ENCODE measurements around the gene VPS72.

DNA sequence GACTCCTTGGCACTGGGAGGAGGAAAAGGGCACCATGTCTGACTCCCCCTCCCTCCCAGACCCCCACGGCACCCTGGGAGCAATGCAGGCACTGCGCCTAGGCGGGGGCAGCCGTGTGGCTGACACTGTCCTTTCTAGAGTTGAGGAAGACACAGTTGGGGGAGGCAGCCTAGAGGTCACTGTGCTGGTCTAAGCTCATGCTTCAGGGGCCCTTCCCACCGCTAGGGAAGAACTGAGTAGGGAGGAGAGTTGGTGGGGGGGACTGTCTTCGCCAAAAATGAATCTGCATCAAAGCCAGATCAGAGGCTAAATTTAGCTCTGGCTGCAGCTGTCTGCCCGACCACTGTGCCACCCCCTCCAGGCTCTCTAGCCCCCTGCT, 47.0 kb downstream of the VPS72 start:
- TF ChIP-seq SIN3A (IDR thresholded peaks at IDR 0.05; ENCODE audit: borderline replicate concordance, insufficient read depth, low read length) (no peak), TAF1 (IDR thresholded peaks at IDR 0.05; ENCODE audit: borderline replicate concordance, insufficient read depth, low read length) (no peak), POLR2AphosphoS5 (IDR thresholded peaks at IDR 0.05; ENCODE audit: low read depth, low read length) (no peak)

Measured in PFSK-1 (cell line).